Measurements from ENCODE around the gene RNF167. TPM values are rescaled to one million over a fixed set of nuclear protein-coding genes. Genes with fewer than 3 reads are reported as not detected.
"Not testable (repeated sequence)": the region's sequence is repeated elsewhere in the genome, so short reads cannot be mapped to it uniquely, and the experiment has no call there.

The RNF167 gene
- total RNA-seq, 6 experiments from 2014 or later, result 88.3 to 122 (median 97.6) TPM

GRCh38 chr17:4921320-4921719, 18.7 kb upstream of the RNF167 start:
- no peak for TF ChIP-seq CTCF (IDR thresholded peaks at IDR 0.05)
- Mint-ChIP-seq H3K4me3 (no peak overlapping the region), H3K9me3 (no peaks in the 10 kb centered on the region), H3K27me3 (ENCODE audit: insufficient read depth) (peaks cover 1% of the 10 kb centered on the region; the same call in 1 of the 2 replicates), H3K4me1 (ENCODE audit: low read depth) (peaks cover 10% of the 10 kb centered on the region), H3K36me3 (ENCODE audit: low read depth) (no peaks in the 10 kb centered on the region), H3K27ac (no peak overlapping the region)
- no peak for DNase-seq

GRCh38 chr17:4926577-4927335, 13.3 kb upstream of the RNF167 start:
- not testable (repeated sequence) for H3K27me3 Mint-ChIP-seq (ENCODE audit: insufficient read depth); H3K27ac Mint-ChIP-seq; H3K4me1 Mint-ChIP-seq (ENCODE audit: low read depth); DNase-seq; H3K9me3 Mint-ChIP-seq; H3K4me3 Mint-ChIP-seq
- peaks cover 20% of the 10 kb centered on the region; the same call in 1 of the 2 replicates for H3K36me3 Mint-ChIP-seq (ENCODE audit: low read depth)

- peaks cover 20% of the 10 kb centered on the region; the same call in 1 of the 2 replicates for H3K36me3 Mint-ChIP-seq (ENCODE audit: low read depth)
- H3K27ac Mint-ChIP-seq, result no peak overlapping the region
- H3K4me3 Mint-ChIP-seq, result no peak overlapping the region
- no peak for TF ChIP-seq CTCF (IDR thresholded peaks at IDR 0.05)
- peaks cover 2% of the 10 kb centered on the region for H3K27me3 Mint-ChIP-seq (ENCODE audit: insufficient read depth)
- peaks cover 2% of the 10 kb centered on the region for H3K4me1 Mint-ChIP-seq (ENCODE audit: low read depth)
- no peaks in the 10 kb centered on the region for H3K9me3 Mint-ChIP-seq
- DNase-seq, result no peak
Observed at GRCh38 chr17:4928881-4929280, 11.2 kb upstream of the RNF167 start.

- peaks cover 25% of the 10 kb centered on the region for H3K36me3 Mint-ChIP-seq (ENCODE audit: low read depth)
- peaks cover 4% of the 10 kb centered on the region for H3K27me3 Mint-ChIP-seq (ENCODE audit: insufficient read depth)
- H3K9me3 Mint-ChIP-seq, result no peaks in the 10 kb centered on the region
- DNase-seq, result no peak
- no peak for TF ChIP-seq CTCF (IDR thresholded peaks at IDR 0.05)
- H3K4me3 Mint-ChIP-seq, result no peak within 1 kb of the TSS
- H3K27ac Mint-ChIP-seq, result no peak within 1 kb of the TSS
- peaks cover 10% of the 10 kb centered on the region for H3K4me1 Mint-ChIP-seq (ENCODE audit: low read depth)
Observed at GRCh38 chr17:4931963-4932362, 8.1 kb upstream of the RNF167 start, which contains the start of gene GP1BA. TSS of gene GP1BA (plus strand) at chr17:4932277. CDS start at chr17:4932605, 328 bp downstream.

- Mint-ChIP-seq H3K27ac (no peak overlapping the region), H3K4me1 (ENCODE audit: low read depth) (peaks cover 10% of the 10 kb centered on the region), H3K4me3 (no peak overlapping the region), H3K36me3 (ENCODE audit: low read depth) (peaks cover 25% of the 10 kb centered on the region), H3K9me3 (no peaks in the 10 kb centered on the region), H3K27me3 (ENCODE audit: insufficient read depth) (peaks cover 4% of the 10 kb centered on the region)
- TF ChIP-seq CTCF (IDR thresholded peaks at IDR 0.05), result no peak
- DNase-seq, result no peak
Observed at GRCh38 chr17:4932756-4933155, 7.3 kb upstream of the RNF167 start.

GRCh38 chr17:4933646-4934045, 6.4 kb upstream of the RNF167 start:
- no peak for DNase-seq
- no peak overlapping the region for H3K4me3 Mint-ChIP-seq
- H3K27ac Mint-ChIP-seq, result peak overlapping the region; percentile 48; the same call in 1 of the 2 replicates
- no peak for TF ChIP-seq CTCF (IDR thresholded peaks at IDR 0.05)
- H3K36me3 Mint-ChIP-seq (ENCODE audit: low read depth), result peaks cover 28% of the 10 kb centered on the region
- peaks cover 4% of the 10 kb centered on the region for H3K27me3 Mint-ChIP-seq (ENCODE audit: insufficient read depth)
- H3K9me3 Mint-ChIP-seq, result no peaks in the 10 kb centered on the region
- peaks cover 16% of the 10 kb centered on the region for H3K4me1 Mint-ChIP-seq (ENCODE audit: low read depth)
